ENCODE results near the gene TTC28.

DNA sequence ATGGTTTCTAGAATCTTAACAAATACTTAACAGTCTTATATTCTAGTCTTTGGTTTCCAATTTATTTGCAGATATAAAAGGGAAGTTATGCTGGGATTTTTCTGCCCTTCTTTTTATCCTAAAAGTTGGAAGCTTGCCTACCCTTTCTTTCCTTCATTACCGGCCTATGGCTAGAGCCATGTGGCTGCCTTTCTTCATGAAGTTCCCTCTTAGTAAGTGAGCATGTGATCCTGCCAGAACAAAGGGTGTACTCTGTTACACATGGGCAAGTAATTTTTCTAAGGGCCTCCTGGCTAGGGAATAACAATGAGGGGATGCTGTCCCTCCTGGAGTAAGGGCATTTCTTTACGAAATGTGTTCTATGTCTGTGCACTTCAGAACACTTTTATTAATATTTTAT lies 508.5 kb downstream of the TTC28 start:
- TF ChIP-seq POLR2A (IDR thresholded peaks at IDR 0.05; ENCODE audit: extremely low read depth, insufficient read length), result no peak
- TF ChIP-seq, protein P1, sequence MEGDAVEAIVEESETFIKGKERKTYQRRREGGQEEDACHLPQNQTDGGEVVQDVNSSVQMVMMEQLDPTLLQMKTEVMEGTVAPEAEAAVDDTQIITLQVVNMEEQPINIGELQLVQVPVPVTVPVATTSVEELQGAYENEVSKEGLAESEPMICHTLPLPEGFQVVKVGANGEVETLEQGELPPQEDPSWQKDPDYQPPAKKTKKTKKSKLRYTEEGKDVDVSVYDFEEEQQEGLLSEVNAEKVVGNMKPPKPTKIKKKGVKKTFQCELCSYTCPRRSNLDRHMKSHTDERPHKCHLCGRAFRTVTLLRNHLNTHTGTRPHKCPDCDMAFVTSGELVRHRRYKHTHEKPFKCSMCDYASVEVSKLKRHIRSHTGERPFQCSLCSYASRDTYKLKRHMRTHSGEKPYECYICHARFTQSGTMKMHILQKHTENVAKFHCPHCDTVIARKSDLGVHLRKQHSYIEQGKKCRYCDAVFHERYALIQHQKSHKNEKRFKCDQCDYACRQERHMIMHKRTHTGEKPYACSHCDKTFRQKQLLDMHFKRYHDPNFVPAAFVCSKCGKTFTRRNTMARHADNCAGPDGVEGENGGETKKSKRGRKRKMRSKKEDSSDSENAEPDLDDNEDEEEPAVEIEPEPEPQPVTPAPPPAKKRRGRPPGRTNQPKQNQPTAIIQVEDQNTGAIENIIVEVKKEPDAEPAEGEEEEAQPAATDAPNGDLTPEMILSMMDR (IDR thresholded peaks at IDR 0.05; ENCODE audit: low read depth, low read length), result no peak
- TF ChIP-seq, protein P2, sequence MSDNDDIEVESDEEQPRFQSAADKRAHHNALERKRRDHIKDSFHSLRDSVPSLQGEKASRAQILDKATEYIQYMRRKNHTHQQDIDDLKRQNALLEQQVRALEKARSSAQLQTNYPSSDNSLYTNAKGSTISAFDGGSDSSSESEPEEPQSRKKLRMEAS (IDR thresholded peaks at IDR 0.05; ENCODE audit: low read depth, low read length), result no peak

Measured in NB4 (cell line).